OCI-LY3 (cell line): ENCODE data around the gene ZP1.

ENCODE experiments used
- H2AFZ ChIP-seq: fragments of 200-600, 300-600 bp; shearing (Covaris generic); 2 replicates; pipeline ENCODE4 v1.6.0; 2014; ENCODE audit warnings: antibody characterized with exemption, low read depth, low read length
- H3K27ac ChIP-seq: fragments of 200-600, 300-600 bp; sonication (generic); 2 replicates; pipeline ENCODE4 v1.5.1; 2014; ENCODE audit warnings: mild to moderate bottlenecking, low read length, moderate library complexity, mixed read lengths
- H3K27me3 ChIP-seq: fragments of 200-600, 300-600 bp; sonication (generic); 2 replicates; pipeline ENCODE4 v1.6.1; 2014; ENCODE audit warnings: low read depth, low read length, mixed read lengths
- H3K36me3 ChIP-seq: fragments of 200-600, 300-600 bp; sonication (generic); replicated peaks from 2 replicates; pipeline ENCODE3; 2014; ENCODE audit warnings: low read depth, low read length, mixed read lengths
- H3K4me1 ChIP-seq: fragments of 300-600, 200-600 bp; sonication (generic); 2 replicates; pipeline ENCODE4 v1.6.1; 2014; ENCODE audit warnings: low read length, mixed read lengths
- H3K4me2 ChIP-seq: fragments of 200-600, 300-600 bp; sonication (generic); 2 replicates; pipeline ENCODE4 v1.6.1; 2014; ENCODE audit warnings: low read length, mixed read lengths
- H3K4me3 ChIP-seq: fragments of 300-600, 200-600 bp; sonication (generic); 2 replicates; pipeline ENCODE4 v1.5.1; 2014; ENCODE audit warnings: antibody characterized with exemption, mild to moderate bottlenecking, low read length, moderate library complexity
- H3K79me2 ChIP-seq: fragments of 300-600, 200-600 bp; shearing (Covaris generic); 2 replicates; pipeline ENCODE4 v1.6.1; 2014; ENCODE audit warnings: mild to moderate bottlenecking, low read length, mixed read lengths
- H3K9ac ChIP-seq: fragments of 300-600, 200-600 bp; shearing (Covaris generic); 2 replicates; pipeline ENCODE4 v1.6.0; 2014; ENCODE audit warnings: mild to moderate bottlenecking, low read length, moderate library complexity
- H3K9me3 ChIP-seq: fragments of 200-600, 300-600 bp; shearing (Covaris generic); 2 replicates; pipeline ENCODE4 v1.6.1; 2014; ENCODE audit warnings: low read length, mixed read lengths; ENCODE audit not compliant: insufficient read depth
- H4K20me1 ChIP-seq: fragments of 200-600, 300-600 bp; sonication (generic); 2 replicates; pipeline ENCODE4 v1.6.1; 2016; ENCODE audit warnings: low read length, mixed read lengths; ENCODE audit not compliant: insufficient read depth
- EZH2phosphoT487 ChIP-seq: fragments of 200-600 bp; shearing (Covaris generic); IDR thresholded peaks from 2 replicates; pipeline ENCODE4 v1.6.1; 2018; ENCODE audit warnings: antibody characterized with exemption, mixed run types, low read depth
- TF ChIP-seq, protein P1 (sequence below): fragments of 200-600, 300-600 bp; sonication (generic); IDR thresholded peaks from 2 replicates; pipeline ENCODE4 v1.5.1; 2014; ENCODE audit warnings: antibody characterized with exemption, low read length, low read depth

ZP1 gene

DNA sequence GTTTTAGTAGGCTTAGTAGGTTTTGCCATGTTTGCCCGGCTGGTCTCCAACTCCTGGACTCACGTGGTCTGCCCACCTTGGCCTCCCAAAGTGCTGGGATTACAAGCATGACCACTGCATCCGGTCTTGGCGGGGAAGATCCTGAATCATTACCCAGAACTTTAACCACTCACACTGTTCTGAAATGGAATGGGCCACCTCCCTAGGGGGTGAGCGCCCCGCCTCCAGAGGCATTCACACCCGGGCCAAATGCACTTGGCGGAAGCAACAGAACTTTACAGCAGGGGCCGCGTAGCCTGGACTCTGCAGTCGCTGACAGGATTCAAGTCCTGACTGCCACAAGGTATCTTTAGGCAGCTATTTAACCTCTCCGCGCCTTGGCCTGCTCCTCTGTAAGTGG is 20.1 kb upstream of the ZP1 start:
- H3K4me1 ChIP-seq, result peaks cover 20% of the 10 kb centered on the region
- H2AFZ ChIP-seq, result no peak overlapping the region
- H3K4me3 ChIP-seq, result no peak overlapping the region
- H3K27me3 ChIP-seq, result no peaks in the 10 kb centered on the region
- H3K27ac ChIP-seq, result no peak overlapping the region
- TF ChIP-seq, protein P1, sequence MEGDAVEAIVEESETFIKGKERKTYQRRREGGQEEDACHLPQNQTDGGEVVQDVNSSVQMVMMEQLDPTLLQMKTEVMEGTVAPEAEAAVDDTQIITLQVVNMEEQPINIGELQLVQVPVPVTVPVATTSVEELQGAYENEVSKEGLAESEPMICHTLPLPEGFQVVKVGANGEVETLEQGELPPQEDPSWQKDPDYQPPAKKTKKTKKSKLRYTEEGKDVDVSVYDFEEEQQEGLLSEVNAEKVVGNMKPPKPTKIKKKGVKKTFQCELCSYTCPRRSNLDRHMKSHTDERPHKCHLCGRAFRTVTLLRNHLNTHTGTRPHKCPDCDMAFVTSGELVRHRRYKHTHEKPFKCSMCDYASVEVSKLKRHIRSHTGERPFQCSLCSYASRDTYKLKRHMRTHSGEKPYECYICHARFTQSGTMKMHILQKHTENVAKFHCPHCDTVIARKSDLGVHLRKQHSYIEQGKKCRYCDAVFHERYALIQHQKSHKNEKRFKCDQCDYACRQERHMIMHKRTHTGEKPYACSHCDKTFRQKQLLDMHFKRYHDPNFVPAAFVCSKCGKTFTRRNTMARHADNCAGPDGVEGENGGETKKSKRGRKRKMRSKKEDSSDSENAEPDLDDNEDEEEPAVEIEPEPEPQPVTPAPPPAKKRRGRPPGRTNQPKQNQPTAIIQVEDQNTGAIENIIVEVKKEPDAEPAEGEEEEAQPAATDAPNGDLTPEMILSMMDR, result no peak
- no peak for TF ChIP-seq EZH2phosphoT487
- H3K79me2 ChIP-seq, result peaks cover 65% of the 10 kb centered on the region
- H3K4me2 ChIP-seq, result no peak overlapping the region
- H3K9me3 ChIP-seq, result no peaks in the 10 kb centered on the region
- H4K20me1 ChIP-seq, result peaks cover 15% of the 10 kb centered on the region
- peaks cover 79% of the 10 kb centered on the region for H3K36me3 ChIP-seq
- H3K9ac ChIP-seq, result no peak overlapping the region

DNA sequence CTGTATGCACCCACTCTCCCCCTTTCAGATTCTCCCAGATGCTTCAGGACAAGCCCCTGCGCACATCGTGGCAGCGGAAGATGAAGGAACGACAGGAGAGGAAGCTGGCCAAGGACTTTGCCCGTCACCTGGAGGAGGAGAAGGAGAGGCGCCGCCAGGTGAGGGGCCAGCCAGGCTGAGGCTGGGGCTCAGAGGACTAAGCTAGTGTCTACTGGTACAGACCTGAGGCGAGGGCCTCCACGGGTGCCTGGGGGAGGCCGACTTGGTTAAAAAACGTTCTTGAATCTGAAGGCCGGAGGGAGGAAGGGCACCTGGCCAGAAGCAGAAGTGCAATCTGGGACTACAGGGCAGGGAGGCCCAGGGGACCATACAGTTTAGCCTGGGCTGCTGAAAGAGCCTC is 19.4 kb upstream of the ZP1 start:
- peaks cover 82% of the 10 kb centered on the region for H3K36me3 ChIP-seq

DNA sequence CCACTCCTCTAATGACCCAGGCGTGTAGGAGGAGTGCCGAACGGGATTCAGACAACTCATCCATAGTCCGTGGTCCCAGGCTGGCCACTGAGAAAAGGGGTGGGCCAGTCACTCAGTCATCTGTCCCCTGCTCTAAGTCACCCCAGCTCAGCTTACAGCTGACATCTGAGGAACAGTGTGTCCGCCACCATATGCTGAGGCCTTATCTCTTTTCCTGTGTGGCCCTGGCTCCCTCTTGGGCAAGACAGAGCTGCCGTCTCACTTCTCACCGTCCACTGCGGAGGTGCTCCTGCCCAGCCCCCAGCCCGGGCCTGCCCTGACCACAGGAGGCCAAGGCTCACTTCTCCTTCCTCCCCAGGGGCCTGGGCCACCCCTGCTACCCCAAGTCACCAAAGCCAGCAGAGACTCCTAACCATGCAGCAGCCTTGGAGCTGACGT is 18.6 kb upstream of the ZP1 start:
- no peak overlapping the region for H2AFZ ChIP-seq
- peaks cover 16% of the 10 kb centered on the region for H3K4me1 ChIP-seq
- no peak overlapping the region for H3K9ac ChIP-seq
- no peak overlapping the region for H3K4me3 ChIP-seq
- no peak overlapping the region for H3K27ac ChIP-seq
- TF ChIP-seq EZH2phosphoT487, result no peak
- TF ChIP-seq, protein P1, result no peak
- peaks cover 51% of the 10 kb centered on the region for H3K79me2 ChIP-seq
- no peak overlapping the region for H3K4me2 ChIP-seq
- peaks cover 85% of the 10 kb centered on the region for H3K36me3 ChIP-seq
- H4K20me1 ChIP-seq, result peaks cover 14% of the 10 kb centered on the region
- no peaks in the 10 kb centered on the region for H3K9me3 ChIP-seq
- no peaks in the 10 kb centered on the region for H3K27me3 ChIP-seq

More for the DNA sequence above, 19.4 kb upstream of the ZP1 start:
- no peak for TF ChIP-seq EZH2phosphoT487
- TF ChIP-seq, protein P1, result no peak
- no peak overlapping the region for H3K9ac ChIP-seq
- H3K27ac ChIP-seq, result no peak overlapping the region
- H2AFZ ChIP-seq, result no peak overlapping the region
- H3K4me1 ChIP-seq, result peaks cover 20% of the 10 kb centered on the region
- H3K4me3 ChIP-seq, result no peak overlapping the region
- peaks cover 59% of the 10 kb centered on the region for H3K79me2 ChIP-seq
- H3K27me3 ChIP-seq, result no peaks in the 10 kb centered on the region
- peaks cover 15% of the 10 kb centered on the region for H4K20me1 ChIP-seq
- no peaks in the 10 kb centered on the region for H3K9me3 ChIP-seq
- H3K4me2 ChIP-seq, result no peak overlapping the region

DNA sequence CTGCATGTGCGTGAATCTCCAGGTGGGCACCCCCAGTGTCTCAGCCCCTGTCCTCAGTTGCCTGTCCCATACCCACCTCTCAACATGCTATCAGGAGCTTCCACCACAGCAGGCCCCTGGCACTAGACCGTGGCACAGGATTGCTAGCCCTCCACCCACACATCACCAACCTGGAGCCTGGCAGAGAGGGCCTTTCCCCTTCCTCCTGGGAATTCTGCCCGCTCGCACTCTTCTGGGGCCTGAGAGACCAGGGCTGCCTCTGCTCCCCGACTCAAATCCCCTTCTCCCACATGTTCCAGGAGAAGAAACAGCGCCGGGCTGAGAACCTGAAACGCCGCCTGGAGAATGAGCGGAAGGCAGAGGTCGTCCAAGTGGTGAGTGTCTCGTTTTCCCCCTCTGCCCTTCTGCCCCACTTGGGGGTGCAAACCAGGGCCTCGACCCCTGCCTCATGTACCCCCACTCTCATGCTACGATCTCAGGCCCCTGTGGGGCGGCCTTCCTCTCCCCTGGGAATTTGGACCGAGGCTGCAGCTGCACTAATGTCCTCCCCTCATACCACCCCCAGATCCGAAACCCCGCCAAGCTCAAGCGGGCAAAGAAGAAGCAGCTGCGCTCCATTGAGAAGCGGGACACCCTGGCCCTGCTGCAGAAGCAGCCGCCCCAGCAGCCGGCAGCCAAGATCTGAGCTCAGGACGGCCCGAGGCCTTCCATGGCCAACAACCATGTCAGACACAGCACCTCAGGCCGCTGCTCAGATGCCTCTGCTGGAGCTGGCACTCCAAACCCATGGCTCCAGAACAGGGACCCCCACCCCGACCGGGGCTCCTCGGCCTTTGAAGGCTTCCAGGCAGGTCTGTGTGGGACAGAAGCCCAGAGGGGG is 17.5 kb upstream of the ZP1 start:
- no peaks in the 10 kb centered on the region for H3K9me3 ChIP-seq
- no peaks in the 10 kb centered on the region for H3K27me3 ChIP-seq
- H3K4me1 ChIP-seq, result peaks cover 4% of the 10 kb centered on the region; the same call in 1 of the 2 replicates
- no peak overlapping the region for H2AFZ ChIP-seq
- H3K79me2 ChIP-seq, result peaks cover 39% of the 10 kb centered on the region
- peaks cover 4% of the 10 kb centered on the region for H4K20me1 ChIP-seq
- no peak overlapping the region for H3K27ac ChIP-seq
- no peak overlapping the region for H3K4me2 ChIP-seq
- no peak overlapping the region for H3K4me3 ChIP-seq
- no peak for TF ChIP-seq EZH2phosphoT487
- H3K36me3 ChIP-seq, result peaks cover 74% of the 10 kb centered on the region
- H3K9ac ChIP-seq, result no peak overlapping the region
